MCF 10A (cell line): ENCODE measurements around the gene CDK5RAP3. TPM values are rescaled to one million over a fixed set of nuclear protein-coding genes. Genes with fewer than 3 reads are reported as not detected.

Experiments
- BruUV-seq: library from RNA; stranded (reverse); fragments of 400-500 nt; replicated peaks from 2 replicates; lab custom pipeline; 2021; lab: Mats Ljungman, UMichigan
- CTCF ChIA-PET: fragments of 300-600 bp; sonication (Branson Sonifier 250); formaldehyde crosslinking; extraction: SDS; loops from one replicate; lab custom pipeline; 2021; ENCODE audit warnings: antibody characterized with exemption, inconsistent platforms; lab: Yijun Ruan, JAX
- POLR2A ChIA-PET: fragments of 300-600, 350-650 bp; sonication (Branson Sonifier 250); formaldehyde crosslinking; extraction: SDS; loops from one replicate; lab custom pipeline; 2020; ENCODE audit warnings: antibody characterized with exemption, inconsistent platforms; lab: Yijun Ruan, JAX
- DNase-seq: peaks from one replicate; pipeline ENCODE4 v3.0.0-alpha.2; 2018; ENCODE audit not compliant: unreplicated experiment
- H3K27ac Mint-ChIP-seq: one replicate; pipeline ENCODE4 v1.8.0; 2022; ENCODE audit warnings: mild to moderate bottlenecking, low read depth, mixed read lengths; ENCODE audit not compliant: unreplicated experiment
- H3K27me3 Mint-ChIP-seq: one replicate; pipeline ENCODE4 v1.8.0; 2022; ENCODE audit warnings: mixed read lengths; ENCODE audit not compliant: insufficient read depth, unreplicated experiment
- H3K36me3 Mint-ChIP-seq: one replicate; pipeline ENCODE4 v1.8.0; 2022; ENCODE audit warnings: mild to moderate bottlenecking, moderate library complexity, mixed read lengths; ENCODE audit not compliant: insufficient read depth, unreplicated experiment
- H3K4me1 Mint-ChIP-seq: one replicate; pipeline ENCODE4 v1.8.0; 2022; ENCODE audit warnings: mixed read lengths; ENCODE audit not compliant: insufficient read depth, unreplicated experiment
- H3K4me3 Mint-ChIP-seq: one replicate; pipeline ENCODE4 v1.8.0; 2022; ENCODE audit warnings: mild to moderate bottlenecking, moderate library complexity, mixed read lengths; ENCODE audit not compliant: unreplicated experiment
- H3K9me3 Mint-ChIP-seq: one replicate; pipeline ENCODE4 v1.8.0; 2022; ENCODE audit warnings: mixed read lengths; ENCODE audit not compliant: unreplicated experiment
- CTCF ChIP-seq: fragments of 200-600 bp; IDR thresholded peaks from one replicate; pipeline ENCODE4 v1.8.0; 2022; ENCODE audit warnings: antibody characterized with exemption, mild to moderate bottlenecking; ENCODE audit not compliant: unreplicated experiment
- intact Hi-C: fragments of 100-400 bp; cut with micrococcal nuclease; formaldehyde crosslinking; loops from 2 replicates; pipeline ENCODE4 v1.14.1; 2022
- total RNA-seq: library from RNA; stranded (reverse); gene quantifications from 2 replicates; pipeline ENCODE4 v1.2.3, GENCODE V29; 2022

CDK5RAP3 gene
- total RNA-seq, 1 experiment from 2014 or later: 132 TPM

- H3K27me3 Mint-ChIP-seq: no peaks in the 10 kb centered on the region
- intact Hi-C loops: no loop called here
- CTCF ChIA-PET: no interaction called here
- no peak for TF ChIP-seq CTCF
- no peak overlapping the region for H3K4me3 Mint-ChIP-seq
- no peak overlapping the region for H3K27ac Mint-ChIP-seq
- DNase-seq: no peak
- peaks cover 48% of the 10 kb centered on the region for H3K36me3 Mint-ChIP-seq
- no peaks in the 10 kb centered on the region for H3K9me3 Mint-ChIP-seq
- H3K4me1 Mint-ChIP-seq: peaks cover 6% of the 10 kb centered on the region
- no TSS peak for BruUV-seq
- POLR2A ChIA-PET: interaction anchor here (1.1 kb wide), 1 partner anchor 32 kb away, joined by 3 read pairs; the partner anchor contains the start of gene SP2
Measured at GRCh38 chr17:47927821-47928400, 43.0 kb upstream of the CDK5RAP3 start.

GRCh38 chr17:47928415-47928814, 42.5 kb upstream of the CDK5RAP3 start:
- H3K27ac Mint-ChIP-seq: no peak overlapping the region
- BruUV-seq: TSS peak; percentile 53
- no peak for DNase-seq
- H3K27me3 Mint-ChIP-seq: no peaks in the 10 kb centered on the region
- peaks cover 43% of the 10 kb centered on the region for H3K36me3 Mint-ChIP-seq
- intact Hi-C loops: no loop called here
- ChIA-PET CTCF (interaction anchor here (1.6 kb wide), 1 partner anchor 18 kb away, joined by 7 read pairs; no protein-coding TSS in a partner anchor), POLR2A (interaction anchor here (1.1 to 1.4 kb wide), 2 partner anchors 20 to 33 kb away, joined by 3 to 4 read pairs; partner anchors contain the start of gene SP2)
- H3K9me3 Mint-ChIP-seq: no peaks in the 10 kb centered on the region
- H3K4me1 Mint-ChIP-seq: peaks cover 6% of the 10 kb centered on the region
- no peak for TF ChIP-seq CTCF
- H3K4me3 Mint-ChIP-seq: no peak overlapping the region

GRCh38 chr17:47929218-47930000, 41.5 kb upstream of the CDK5RAP3 start:
- no peaks in the 10 kb centered on the region for H3K9me3 Mint-ChIP-seq
- intact Hi-C loops: no loop called here
- CTCF ChIA-PET: interaction anchor here (1.2 to 1.6 kb wide), 4 partner anchors 8 to 19 kb away, joined by 3 to 7 read pairs (median 4); no protein-coding TSS in a partner anchor
- POLR2A ChIA-PET: interaction anchor here (1.1 to 2.0 kb wide), 3 partner anchors 12 to 34 kb away, joined by 3 to 11 read pairs (median 4); partner anchors contain the start of genes PNPO and SP2
- no peak for TF ChIP-seq CTCF
- H3K27me3 Mint-ChIP-seq: no peaks in the 10 kb centered on the region
- H3K4me1 Mint-ChIP-seq: peaks cover 6% of the 10 kb centered on the region
- H3K4me3 Mint-ChIP-seq: no peak overlapping the region
- BruUV-seq: no TSS peak
- H3K36me3 Mint-ChIP-seq: peaks cover 33% of the 10 kb centered on the region
- H3K27ac Mint-ChIP-seq: no peak overlapping the region
- DNase-seq: no peak

- BruUV-seq: no TSS peak
- H3K27ac Mint-ChIP-seq: no peak overlapping the region
- H3K27me3 Mint-ChIP-seq: no peaks in the 10 kb centered on the region
- peaks cover 20% of the 10 kb centered on the region for H3K36me3 Mint-ChIP-seq
- H3K9me3 Mint-ChIP-seq: no peaks in the 10 kb centered on the region
- H3K4me3 Mint-ChIP-seq: no peak overlapping the region
- TF ChIP-seq CTCF: no peak
- DNase-seq: no peak
- peaks cover 19% of the 10 kb centered on the region for H3K4me1 Mint-ChIP-seq
- ChIA-PET CTCF (interaction anchor here (0.6 to 0.9 kb wide), 3 partner anchors 39 to 209 kb away, joined by 3 to 6 read pairs (median 3); partner anchors contain the start of gene CDK5RAP3), POLR2A (interaction anchor here (0.7 to 1.4 kb wide), 2 partner anchors 9 to 31 kb away, joined by 3 to 5 read pairs; partner anchors contain the start of gene PNPO)
- intact Hi-C loops: no loop called here
Measured at GRCh38 chr17:47931848-47932247, 39.1 kb upstream of the CDK5RAP3 start.
